Measurements from ENCODE around the gene PAEP.

DNA sequence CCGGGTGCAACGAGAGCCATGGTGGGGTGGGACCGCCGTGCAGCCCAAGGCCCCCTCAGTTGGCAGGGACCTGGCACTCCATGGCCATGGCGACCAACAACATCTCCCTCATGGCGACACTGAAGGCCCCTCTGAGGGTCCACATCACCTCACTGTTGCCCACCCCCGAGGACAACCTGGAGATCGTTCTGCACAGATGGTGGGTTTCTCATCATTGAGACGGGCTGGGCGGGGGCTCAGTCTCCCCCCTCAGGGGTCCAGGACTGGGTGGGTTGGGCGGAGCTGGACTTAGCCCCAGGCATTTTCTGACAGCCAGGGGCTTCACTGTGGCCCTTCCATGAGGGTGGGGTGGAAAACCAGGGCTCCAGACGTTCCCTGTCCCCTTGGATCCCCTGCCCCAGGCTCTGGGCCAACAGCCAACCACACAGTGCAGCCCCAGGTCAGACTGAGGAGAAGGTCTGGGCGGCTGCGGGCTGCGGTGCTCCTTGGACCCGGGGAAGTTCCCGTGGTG, 734 bp downstream of the PAEP start:
- TF ChIP-seq, protein P1, sequence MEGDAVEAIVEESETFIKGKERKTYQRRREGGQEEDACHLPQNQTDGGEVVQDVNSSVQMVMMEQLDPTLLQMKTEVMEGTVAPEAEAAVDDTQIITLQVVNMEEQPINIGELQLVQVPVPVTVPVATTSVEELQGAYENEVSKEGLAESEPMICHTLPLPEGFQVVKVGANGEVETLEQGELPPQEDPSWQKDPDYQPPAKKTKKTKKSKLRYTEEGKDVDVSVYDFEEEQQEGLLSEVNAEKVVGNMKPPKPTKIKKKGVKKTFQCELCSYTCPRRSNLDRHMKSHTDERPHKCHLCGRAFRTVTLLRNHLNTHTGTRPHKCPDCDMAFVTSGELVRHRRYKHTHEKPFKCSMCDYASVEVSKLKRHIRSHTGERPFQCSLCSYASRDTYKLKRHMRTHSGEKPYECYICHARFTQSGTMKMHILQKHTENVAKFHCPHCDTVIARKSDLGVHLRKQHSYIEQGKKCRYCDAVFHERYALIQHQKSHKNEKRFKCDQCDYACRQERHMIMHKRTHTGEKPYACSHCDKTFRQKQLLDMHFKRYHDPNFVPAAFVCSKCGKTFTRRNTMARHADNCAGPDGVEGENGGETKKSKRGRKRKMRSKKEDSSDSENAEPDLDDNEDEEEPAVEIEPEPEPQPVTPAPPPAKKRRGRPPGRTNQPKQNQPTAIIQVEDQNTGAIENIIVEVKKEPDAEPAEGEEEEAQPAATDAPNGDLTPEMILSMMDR (IDR thresholded peaks at IDR 0.05): no peak
- TF ChIP-seq POLR2A (IDR thresholded peaks at IDR 0.05): no peak

Measured in prostate gland (tissue), 2 donors.